HepG2 (cell line): ENCODE data around the gene ARHGAP12. TPM values are rescaled to one million over a fixed set of nuclear protein-coding genes. Genes with fewer than 3 reads are reported as not detected.

Source experiments
- FOXC1 ChIP-seq: sonication (generic); formaldehyde crosslinking; IDR thresholded peaks from 2 replicates; pipeline ENCODE4 v1.8.0; 2022; ENCODE audit warnings: mild to moderate bottlenecking, missing genetic modification reagents, borderline replicate concordance
- MTA3 ChIP-seq: sonication (generic); formaldehyde crosslinking; IDR thresholded peaks from 2 replicates; pipeline ENCODE4 v1.4.0; 2020; ENCODE audit warnings: missing genetic modification reagents
- SNRNP70 ChIP-seq: fragments of 200-400 bp; formaldehyde crosslinking; IDR thresholded peaks from 2 replicates; pipeline ENCODE4 v1.6.1; 2017; ENCODE audit warnings: mild to moderate bottlenecking, low read depth, low read length, moderate library complexity
- STAT5B ChIP-seq: sonication (generic); formaldehyde crosslinking; IDR thresholded peaks from 2 replicates; pipeline ENCODE4 v1.4.0; 2020; ENCODE audit warnings: missing genetic modification reagents
- TOE1 ChIP-seq: sonication (generic); formaldehyde crosslinking; IDR thresholded peaks from 2 replicates; pipeline ENCODE4 v1.4.0; 2020; ENCODE audit warnings: mild to moderate bottlenecking, missing genetic modification reagents
- ZNF234 ChIP-seq: sonication (generic); formaldehyde crosslinking; conservative IDR thresholded peaks from 2 replicates; pipeline ENCODE4 v1.5.1; 2020; ENCODE audit warnings: mild to moderate bottlenecking, missing genetic modification reagents
- ZNF501 ChIP-seq: sonication (generic); formaldehyde crosslinking; IDR thresholded peaks from 2 replicates; pipeline ENCODE4 v1.5.1; 2020; ENCODE audit warnings: mild to moderate bottlenecking, moderate library complexity, missing genetic modification reagents
- ZNF782 ChIP-seq: sonication (generic); formaldehyde crosslinking; IDR thresholded peaks from 2 replicates; pipeline ENCODE4 v1.4.0; 2020; ENCODE audit warnings: missing genetic modification reagents, mild to moderate bottlenecking, borderline replicate concordance
- ZSCAN31 ChIP-seq: sonication (generic); formaldehyde crosslinking; IDR thresholded peaks from 2 replicates; pipeline ENCODE4 v1.5.0; 2020; ENCODE audit warnings: low read depth, mild to moderate bottlenecking, missing genetic modification reagents
- polyA plus RNA-seq, 8 experiments: library from polyadenylated mRNA; depleted of rRNA in 3 of 8; stranded (reverse) in 7 of 8; unstranded in 1 of 8; fragments of >200 nt; fragmentation: Illumina TruSeq in 4 of 8; extraction: Trizol in 4 of 8; gene quantifications; 2 replicates each; pipeline versions ENCODE4 v1.2.1 to v1.2.3, GENCODE V29; 2011 to 2016; ENCODE audit warnings: low read depth in 4 of 8, missing spikeins in 1 of 8, mixed read lengths in 1 of 8; ENCODE audit not compliant: insufficient read depth in 1 of 8
- total RNA-seq, 5 experiments: library from RNA; depleted of rRNA; stranded (reverse); fragments of >200 nt; fragmentation: Illumina TruSeq; extraction: Trizol; gene quantifications; 2 replicates each; pipeline ENCODE4 v1.2.3, GENCODE V29; 2016; ENCODE audit warnings: low read depth in 1 of 5
- TF ChIP-seq, protein P1 (sequence below), 2 experiments: fragments of 450-650 bp in 1 of 2; sonication (generic) in 1 of 2; formaldehyde crosslinking in 1 of 2; IDR thresholded peaks; 2 replicates each; pipeline versions ENCODE4 v1.6.1 to v1.8.0; 2016 to 2022; ENCODE audit warnings: antibody characterized with exemption in 1 of 2, mild to moderate bottlenecking in 1 of 2, missing genetic modification reagents in 1 of 2
- TF ChIP-seq, protein P2 (sequence below): IDR thresholded peaks from 2 replicates; pipeline ENCODE4 v1.6.1; 2016; ENCODE audit warnings: low read depth, borderline replicate concordance
- TF ChIP-seq, protein P3 (sequence below): sonication (generic); formaldehyde crosslinking; conservative IDR thresholded peaks from 2 replicates; pipeline ENCODE4 v1.4.0; 2020; ENCODE audit warnings: missing genetic modification reagents
- TF ChIP-seq, protein P4 (sequence below): sonication (generic); formaldehyde crosslinking; IDR thresholded peaks from 2 replicates; pipeline ENCODE4 v1.8.0; 2022; ENCODE audit warnings: mild to moderate bottlenecking, missing genetic modification reagents

ARHGAP12 gene
- total and polyA plus RNA-seq, 2 of the 13 experiments (the other 11 are each of a cell fraction or from before 2014, with no cell fraction given) = 25.0 to 54.6 TPM

DNA sequence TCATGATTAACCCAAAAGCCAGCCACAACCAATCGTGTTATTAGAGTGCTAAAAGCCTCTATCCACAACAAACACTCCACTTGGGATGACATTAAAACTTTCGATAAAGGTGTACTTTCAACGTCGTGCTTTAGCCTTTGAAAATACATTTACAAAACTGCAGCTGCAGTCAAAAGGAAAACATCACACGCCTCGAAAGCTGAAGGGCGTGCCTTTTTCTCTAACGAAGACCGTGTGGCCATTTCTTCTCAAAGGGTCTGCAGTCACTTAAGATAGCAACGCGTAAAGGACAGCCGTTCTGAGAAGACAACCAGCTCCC lies 1.1 kb downstream of the ARHGAP12 start (continued):
- TF ChIP-seq, protein P1, sequence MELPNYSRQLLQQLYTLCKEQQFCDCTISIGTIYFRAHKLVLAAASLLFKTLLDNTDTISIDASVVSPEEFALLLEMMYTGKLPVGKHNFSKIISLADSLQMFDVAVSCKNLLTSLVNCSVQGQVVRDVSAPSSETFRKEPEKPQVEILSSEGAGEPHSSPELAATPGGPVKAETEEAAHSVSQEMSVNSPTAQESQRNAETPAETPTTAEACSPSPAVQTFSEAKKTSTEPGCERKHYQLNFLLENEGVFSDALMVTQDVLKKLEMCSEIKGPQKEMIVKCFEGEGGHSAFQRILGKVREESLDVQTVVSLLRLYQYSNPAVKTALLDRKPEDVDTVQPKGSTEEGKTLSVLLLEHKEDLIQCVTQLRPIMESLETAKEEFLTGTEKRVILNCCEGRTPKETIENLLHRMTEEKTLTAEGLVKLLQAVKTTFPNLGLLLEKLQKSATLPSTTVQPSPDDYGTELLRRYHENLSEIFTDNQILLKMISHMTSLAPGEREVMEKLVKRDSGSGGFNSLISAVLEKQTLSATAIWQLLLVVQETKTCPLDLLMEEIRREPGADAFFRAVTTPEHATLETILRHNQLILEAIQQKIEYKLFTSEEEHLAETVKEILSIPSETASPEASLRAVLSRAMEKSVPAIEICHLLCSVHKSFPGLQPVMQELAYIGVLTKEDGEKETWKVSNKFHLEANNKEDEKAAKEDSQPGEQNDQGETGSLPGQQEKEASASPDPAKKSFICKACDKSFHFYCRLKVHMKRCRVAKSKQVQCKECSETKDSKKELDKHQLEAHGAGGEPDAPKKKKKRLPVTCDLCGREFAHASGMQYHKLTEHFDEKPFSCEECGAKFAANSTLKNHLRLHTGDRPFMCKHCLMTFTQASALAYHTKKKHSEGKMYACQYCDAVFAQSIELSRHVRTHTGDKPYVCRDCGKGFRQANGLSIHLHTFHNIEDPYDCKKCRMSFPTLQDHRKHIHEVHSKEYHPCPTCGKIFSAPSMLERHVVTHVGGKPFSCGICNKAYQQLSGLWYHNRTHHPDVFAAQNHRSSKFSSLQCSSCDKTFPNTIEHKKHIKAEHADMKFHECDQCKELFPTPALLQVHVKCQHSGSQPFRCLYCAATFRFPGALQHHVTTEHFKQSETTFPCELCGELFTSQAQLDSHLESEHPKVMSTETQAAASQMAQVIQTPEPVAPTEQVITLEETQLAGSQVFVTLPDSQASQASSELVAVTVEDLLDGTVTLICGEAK (IDR thresholded peaks at IDR 0.05) = no peak
- TF ChIP-seq, protein P1 (CRISPR knock-in tag; IDR thresholded peaks at IDR 0.05) = no peak
- 0 out of 2 replicates have a peak, but pooled peaks have one; percentile 26 for TF ChIP-seq ZSCAN31 (CRISPR knock-in tag)
- TF ChIP-seq, protein P2, sequence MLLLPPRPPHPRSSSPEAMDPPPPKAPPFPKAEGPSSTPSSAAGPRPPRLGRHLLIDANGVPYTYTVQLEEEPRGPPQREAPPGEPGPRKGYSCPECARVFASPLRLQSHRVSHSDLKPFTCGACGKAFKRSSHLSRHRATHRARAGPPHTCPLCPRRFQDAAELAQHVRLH (CRISPR knock-in tag) = no peak
- TF ChIP-seq ZNF234 = 0 out of 2 replicates have a peak, but pooled peaks have one; percentile 49
- TF ChIP-seq FOXC1 (CRISPR knock-in tag) = 0 out of 2 replicates have a peak, but pooled peaks have one; percentile 13
- no peak for TF ChIP-seq TOE1
- TF ChIP-seq MTA3 (CRISPR knock-in tag) = no peak
- no peak for TF ChIP-seq STAT5B (CRISPR knock-in tag)
- TF ChIP-seq ZNF501 (CRISPR knock-in tag) = peak; percentile 53; the same call in 1 of the 2 replicates
- no peak for TF ChIP-seq ZNF782 (CRISPR knock-in tag)
- TF ChIP-seq, protein P3, sequence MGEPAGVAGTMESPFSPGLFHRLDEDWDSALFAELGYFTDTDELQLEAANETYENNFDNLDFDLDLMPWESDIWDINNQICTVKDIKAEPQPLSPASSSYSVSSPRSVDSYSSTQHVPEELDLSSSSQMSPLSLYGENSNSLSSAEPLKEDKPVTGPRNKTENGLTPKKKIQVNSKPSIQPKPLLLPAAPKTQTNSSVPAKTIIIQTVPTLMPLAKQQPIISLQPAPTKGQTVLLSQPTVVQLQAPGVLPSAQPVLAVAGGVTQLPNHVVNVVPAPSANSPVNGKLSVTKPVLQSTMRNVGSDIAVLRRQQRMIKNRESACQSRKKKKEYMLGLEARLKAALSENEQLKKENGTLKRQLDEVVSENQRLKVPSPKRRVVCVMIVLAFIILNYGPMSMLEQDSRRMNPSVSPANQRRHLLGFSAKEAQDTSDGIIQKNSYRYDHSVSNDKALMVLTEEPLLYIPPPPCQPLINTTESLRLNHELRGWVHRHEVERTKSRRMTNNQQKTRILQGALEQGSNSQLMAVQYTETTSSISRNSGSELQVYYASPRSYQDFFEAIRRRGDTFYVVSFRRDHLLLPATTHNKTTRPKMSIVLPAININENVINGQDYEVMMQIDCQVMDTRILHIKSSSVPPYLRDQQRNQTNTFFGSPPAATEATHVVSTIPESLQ (CRISPR knock-in tag) = no peak
- TF ChIP-seq, protein P4, sequence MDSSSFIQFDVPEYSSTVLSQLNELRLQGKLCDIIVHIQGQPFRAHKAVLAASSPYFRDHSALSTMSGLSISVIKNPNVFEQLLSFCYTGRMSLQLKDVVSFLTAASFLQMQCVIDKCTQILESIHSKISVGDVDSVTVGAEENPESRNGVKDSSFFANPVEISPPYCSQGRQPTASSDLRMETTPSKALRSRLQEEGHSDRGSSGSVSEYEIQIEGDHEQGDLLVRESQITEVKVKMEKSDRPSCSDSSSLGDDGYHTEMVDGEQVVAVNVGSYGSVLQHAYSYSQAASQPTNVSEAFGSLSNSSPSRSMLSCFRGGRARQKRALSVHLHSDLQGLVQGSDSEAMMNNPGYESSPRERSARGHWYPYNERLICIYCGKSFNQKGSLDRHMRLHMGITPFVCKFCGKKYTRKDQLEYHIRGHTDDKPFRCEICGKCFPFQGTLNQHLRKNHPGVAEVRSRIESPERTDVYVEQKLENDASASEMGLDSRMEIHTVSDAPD (CRISPR knock-in tag) = no peak
- no peak for TF ChIP-seq SNRNP70
